ENCODE data around the gene SMOC2. TPM values are rescaled to one million over a fixed set of nuclear protein-coding genes. Genes with fewer than 3 reads are reported as not detected.

The SMOC2 gene
- polyA plus RNA-seq, 1 of the 3 experiments (the other 2 are of a cell fraction): not detected

DNA sequence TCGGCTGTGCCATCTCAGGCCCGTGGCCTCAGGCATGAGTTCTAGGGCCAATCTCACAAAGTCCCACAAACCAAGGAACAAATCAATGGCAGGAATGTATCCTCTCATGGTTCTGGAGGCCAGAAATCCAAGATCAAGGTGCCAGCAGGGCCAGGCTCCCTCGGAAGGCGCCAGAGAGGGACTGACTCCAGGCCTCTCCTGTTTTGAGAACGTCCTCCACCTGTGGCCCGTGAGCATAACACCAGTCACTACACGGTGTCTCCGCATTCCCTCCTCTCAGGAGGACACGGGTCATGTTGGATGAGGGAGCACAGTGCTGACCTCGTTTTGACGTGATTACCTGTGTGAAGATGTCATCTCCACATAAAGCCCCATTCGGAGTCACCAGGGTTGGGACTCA is 45.0 kb upstream of the SMOC2 start:
- DNase-seq: no peak
- no peak overlapping the region for H3K9ac ChIP-seq
- H2AFZ ChIP-seq (ENCODE audit: low read depth): no peak overlapping the region
- no peaks in the 10 kb centered on the region for H3K4me1 ChIP-seq (ENCODE audit: control insufficient read depth in 1 of 2, insufficient read depth in 2 of 2, low read depth in 1 of 2, low read length in 1 of 2)
- CTCF ChIA-PET: interaction anchor here (1.2 kb wide), 1 partner anchor 26 kb away, joined by 4 read pairs; no protein-coding TSS in a partner anchor
- H3K9me3 ChIP-seq: no peaks in the 10 kb centered on the region
- H3K79me2 ChIP-seq (ENCODE audit: insufficient read depth): no peaks in the 10 kb centered on the region
- POLR2A ChIA-PET: no interaction called here
- H3K4me2 ChIP-seq: no peak overlapping the region
- no peaks in the 10 kb centered on the region for H3K9me2 ChIP-seq
- H3K27me3 ChIP-seq (ENCODE audit: insufficient read depth): no peaks in the 10 kb centered on the region
- no peaks in the 10 kb centered on the region for H3F3A ChIP-seq (replicated peaks; ENCODE audit: insufficient read depth)
- H3K27ac ChIP-seq (ENCODE audit: low read depth in 2 of 2, low read length in 1 of 2): no peak overlapping the region
- TF ChIP-seq FOXJ3 (CRISPR knock-in tag; IDR thresholded peaks at IDR 0.05) (no peak), NRF1 (IDR thresholded peaks at IDR 0.05; ENCODE audit: low read depth, low read length) (no peak), EZH2phosphoT487 (IDR thresholded peaks at IDR 0.05; ENCODE audit: borderline replicate concordance, low read depth) (no peak)
- TF ChIP-seq, protein P1, sequence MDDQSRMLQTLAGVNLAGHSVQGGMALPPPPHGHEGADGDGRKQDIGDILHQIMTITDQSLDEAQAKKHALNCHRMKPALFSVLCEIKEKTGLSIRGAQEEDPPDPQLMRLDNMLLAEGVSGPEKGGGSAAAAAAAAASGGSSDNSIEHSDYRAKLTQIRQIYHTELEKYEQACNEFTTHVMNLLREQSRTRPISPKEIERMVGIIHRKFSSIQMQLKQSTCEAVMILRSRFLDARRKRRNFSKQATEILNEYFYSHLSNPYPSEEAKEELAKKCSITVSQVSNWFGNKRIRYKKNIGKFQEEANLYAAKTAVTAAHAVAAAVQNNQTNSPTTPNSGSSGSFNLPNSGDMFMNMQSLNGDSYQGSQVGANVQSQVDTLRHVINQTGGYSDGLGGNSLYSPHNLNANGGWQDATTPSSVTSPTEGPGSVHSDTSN (IDR thresholded peaks at IDR 0.05): no peak
- 27% methylated on average over 7 of the region's 12 CpGs for WGBS (ENCODE audit: low lambda C conversion rate)
- H3K4me3 ChIP-seq (ENCODE audit: low read depth in 2 of 2, low read length in 1 of 2): no peak overlapping the region
- H3K36me3 ChIP-seq (replicated peaks in 1 of 2; ENCODE audit: control insufficient read depth in 1 of 2, insufficient read depth in 2 of 2, low read length in 1 of 2): no peaks in the 10 kb centered on the region
- no peaks in the 10 kb centered on the region for H4K20me1 ChIP-seq (ENCODE audit: insufficient read depth)

DNA sequence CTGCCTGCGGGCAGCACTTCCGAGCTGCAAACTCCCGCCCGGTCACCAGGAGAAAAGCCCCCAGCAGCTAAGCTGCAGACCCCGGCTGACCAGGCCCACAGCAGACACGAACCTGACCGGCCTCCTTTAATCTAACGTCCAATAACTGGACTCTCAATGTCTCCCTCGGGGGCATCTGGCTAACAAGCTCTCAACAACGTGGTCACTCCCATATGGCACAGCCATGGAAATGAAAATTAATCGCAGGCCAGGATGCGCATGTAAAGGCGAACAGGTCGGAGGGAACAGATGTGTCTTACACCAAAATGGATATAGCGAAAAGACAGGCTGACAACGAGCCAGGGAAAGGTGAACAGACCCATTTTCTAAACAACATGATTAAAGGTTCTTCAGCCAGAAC is 44.4 kb upstream of the SMOC2 start:
- Histone ChIP-seq H3K27me3 (ENCODE audit: insufficient read depth) (no peaks in the 10 kb centered on the region), H3K4me1 (ENCODE audit: control insufficient read depth in 1 of 2, insufficient read depth in 2 of 2, low read depth in 1 of 2, low read length in 1 of 2) (no peaks in the 10 kb centered on the region), H3K27ac (ENCODE audit: low read depth in 2 of 2, low read length in 1 of 2) (no peak overlapping the region), H3F3A (replicated peaks; ENCODE audit: insufficient read depth) (no peaks in the 10 kb centered on the region), H3K9ac (no peak overlapping the region), H3K79me2 (ENCODE audit: insufficient read depth) (no peaks in the 10 kb centered on the region), H3K4me3 (ENCODE audit: low read depth in 2 of 2, low read length in 1 of 2) (no peak overlapping the region), H4K20me1 (ENCODE audit: insufficient read depth) (no peaks in the 10 kb centered on the region), H3K9me2 (no peaks in the 10 kb centered on the region), H2AFZ (ENCODE audit: low read depth) (no peak overlapping the region), H3K36me3 (replicated peaks in 1 of 2; ENCODE audit: control insufficient read depth in 1 of 2, insufficient read depth in 2 of 2, low read length in 1 of 2) (no peaks in the 10 kb centered on the region), H3K9me3 (no peaks in the 10 kb centered on the region), H3K4me2 (no peak overlapping the region)
- TF ChIP-seq RXRA (IDR thresholded peaks at IDR 0.05; ENCODE audit: borderline replicate concordance, low read depth) (no peak), ELF1 (IDR thresholded peaks at IDR 0.05) (no peak), SIN3A (IDR thresholded peaks at IDR 0.05; ENCODE audit: borderline replicate concordance, low read depth, low read length) (no peak), TAF1 (IDR thresholded peaks at IDR 0.05; ENCODE audit: borderline replicate concordance, low read depth, low read length) (no peak), EZH2phosphoT487 (IDR thresholded peaks at IDR 0.05; ENCODE audit: borderline replicate concordance, low read depth) (no peak), FOSL2 (IDR thresholded peaks at IDR 0.05; ENCODE audit: borderline replicate concordance, low read depth) (no peak), MEF2A (IDR thresholded peaks at IDR 0.05; ENCODE audit: borderline replicate concordance, low read depth) (no peak), NRF1 (IDR thresholded peaks at IDR 0.05; ENCODE audit: low read depth, low read length) (no peak), TCF12 (IDR thresholded peaks at IDR 0.05) (no peak), NFIC (IDR thresholded peaks at IDR 0.05; ENCODE audit: borderline replicate concordance) (no peak), TEAD4 (IDR thresholded peaks at IDR 0.05; ENCODE audit: borderline replicate concordance, insufficient read depth) (no peak), GABPA (IDR thresholded peaks at IDR 0.05; ENCODE audit: low read depth) (no peak)
- TF ChIP-seq, protein P2, sequence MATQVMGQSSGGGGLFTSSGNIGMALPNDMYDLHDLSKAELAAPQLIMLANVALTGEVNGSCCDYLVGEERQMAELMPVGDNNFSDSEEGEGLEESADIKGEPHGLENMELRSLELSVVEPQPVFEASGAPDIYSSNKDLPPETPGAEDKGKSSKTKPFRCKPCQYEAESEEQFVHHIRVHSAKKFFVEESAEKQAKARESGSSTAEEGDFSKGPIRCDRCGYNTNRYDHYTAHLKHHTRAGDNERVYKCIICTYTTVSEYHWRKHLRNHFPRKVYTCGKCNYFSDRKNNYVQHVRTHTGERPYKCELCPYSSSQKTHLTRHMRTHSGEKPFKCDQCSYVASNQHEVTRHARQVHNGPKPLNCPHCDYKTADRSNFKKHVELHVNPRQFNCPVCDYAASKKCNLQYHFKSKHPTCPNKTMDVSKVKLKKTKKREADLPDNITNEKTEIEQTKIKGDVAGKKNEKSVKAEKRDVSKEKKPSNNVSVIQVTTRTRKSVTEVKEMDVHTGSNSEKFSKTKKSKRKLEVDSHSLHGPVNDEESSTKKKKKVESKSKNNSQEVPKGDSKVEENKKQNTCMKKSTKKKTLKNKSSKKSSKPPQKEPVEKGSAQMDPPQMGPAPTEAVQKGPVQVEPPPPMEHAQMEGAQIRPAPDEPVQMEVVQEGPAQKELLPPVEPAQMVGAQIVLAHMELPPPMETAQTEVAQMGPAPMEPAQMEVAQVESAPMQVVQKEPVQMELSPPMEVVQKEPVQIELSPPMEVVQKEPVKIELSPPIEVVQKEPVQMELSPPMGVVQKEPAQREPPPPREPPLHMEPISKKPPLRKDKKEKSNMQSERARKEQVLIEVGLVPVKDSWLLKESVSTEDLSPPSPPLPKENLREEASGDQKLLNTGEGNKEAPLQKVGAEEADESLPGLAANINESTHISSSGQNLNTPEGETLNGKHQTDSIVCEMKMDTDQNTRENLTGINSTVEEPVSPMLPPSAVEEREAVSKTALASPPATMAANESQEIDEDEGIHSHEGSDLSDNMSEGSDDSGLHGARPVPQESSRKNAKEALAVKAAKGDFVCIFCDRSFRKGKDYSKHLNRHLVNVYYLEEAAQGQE (IDR thresholded peaks at IDR 0.05; ENCODE audit: low read depth, low read length): no peak
- CTCF ChIA-PET: interaction anchor here (1.2 kb wide), 1 partner anchor 27 kb away, joined by 4 read pairs; no protein-coding TSS in a partner anchor
- POLR2A ChIA-PET: no interaction called here
- no peak for DNase-seq
- WGBS (ENCODE audit: low lambda C conversion rate): 47% methylated on average over 15 of the region's 16 CpGs
